Sigmoid colon (tissue), 4 donors: ENCODE results near the gene B3GLCT.

Experiments
- EP300 ChIP-seq, 4 donors: sonication (generic); formaldehyde crosslinking; IDR thresholded peaks; one replicate each; pipeline ENCODE4 v1.6.1; 2017; ENCODE audit warnings: antibody characterized with exemption in 4 of 4
- POLR2A ChIP-seq, 2 donors: fragments of 450-650 bp; IDR thresholded peaks; one replicate each; pipeline ENCODE4 v1.6.1; 2016; ENCODE audit warnings: antibody characterized with exemption in 2 of 2, mild to moderate bottlenecking in 2 of 2, moderate library complexity in 2 of 2
- TF ChIP-seq, protein P1 (sequence below), 4 experiments: fragments of 450-650 bp in 3 of 4; fragments of 200-600 bp in 1 of 4; IDR thresholded peaks; one replicate each; pipeline ENCODE4 v1.5.1; 2016 to 2019; ENCODE audit warnings: antibody characterized with exemption in 4 of 4, mild to moderate bottlenecking in 3 of 4, moderate library complexity in 2 of 4

DNA sequence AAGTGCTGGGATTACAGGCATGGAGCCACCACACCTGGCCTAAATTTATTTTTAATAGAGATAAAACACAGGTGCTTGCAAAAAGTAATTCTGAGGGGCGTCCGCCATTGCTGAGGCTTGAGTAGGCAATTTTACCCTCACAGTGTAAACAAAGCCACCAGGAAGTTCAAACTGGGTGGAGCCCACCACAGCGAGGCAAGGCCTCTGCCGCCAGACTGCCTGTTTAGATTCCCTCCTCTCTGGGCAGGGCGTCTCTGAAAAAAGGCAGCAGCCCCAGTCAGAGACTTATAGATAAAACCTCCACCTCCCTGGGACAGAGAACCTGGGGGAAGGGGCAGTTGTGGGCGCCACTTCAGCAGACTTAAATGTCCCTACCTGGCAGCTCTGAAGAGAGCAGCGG, 50.7 kb downstream of the B3GLCT start:
- TF ChIP-seq, protein P1, sequence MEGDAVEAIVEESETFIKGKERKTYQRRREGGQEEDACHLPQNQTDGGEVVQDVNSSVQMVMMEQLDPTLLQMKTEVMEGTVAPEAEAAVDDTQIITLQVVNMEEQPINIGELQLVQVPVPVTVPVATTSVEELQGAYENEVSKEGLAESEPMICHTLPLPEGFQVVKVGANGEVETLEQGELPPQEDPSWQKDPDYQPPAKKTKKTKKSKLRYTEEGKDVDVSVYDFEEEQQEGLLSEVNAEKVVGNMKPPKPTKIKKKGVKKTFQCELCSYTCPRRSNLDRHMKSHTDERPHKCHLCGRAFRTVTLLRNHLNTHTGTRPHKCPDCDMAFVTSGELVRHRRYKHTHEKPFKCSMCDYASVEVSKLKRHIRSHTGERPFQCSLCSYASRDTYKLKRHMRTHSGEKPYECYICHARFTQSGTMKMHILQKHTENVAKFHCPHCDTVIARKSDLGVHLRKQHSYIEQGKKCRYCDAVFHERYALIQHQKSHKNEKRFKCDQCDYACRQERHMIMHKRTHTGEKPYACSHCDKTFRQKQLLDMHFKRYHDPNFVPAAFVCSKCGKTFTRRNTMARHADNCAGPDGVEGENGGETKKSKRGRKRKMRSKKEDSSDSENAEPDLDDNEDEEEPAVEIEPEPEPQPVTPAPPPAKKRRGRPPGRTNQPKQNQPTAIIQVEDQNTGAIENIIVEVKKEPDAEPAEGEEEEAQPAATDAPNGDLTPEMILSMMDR (IDR thresholded peaks at IDR 0.05): no peak
- TF ChIP-seq EP300 (IDR thresholded peaks at IDR 0.05) (no peak), POLR2A (IDR thresholded peaks at IDR 0.05) (no peak)
